ENCODE measurements around the gene ST3GAL3. TPM values are rescaled to one million over a fixed set of nuclear protein-coding genes. Genes with fewer than 3 reads are reported as not detected.
A peak's percentile ranks its signal among the peaks of the same experiment; 100 is the strongest.

The ST3GAL3 gene
- polyA plus RNA-seq, 5 donors: 31.2 to 37.8 (median 36.2) TPM

GRCh38 chr1:43849670-43850069, 142.3 kb downstream of the ST3GAL3 start:
- DNase-seq: no peak

- no peak for DNase-seq
Measured at GRCh38 chr1:43850591-43851233, 143.4 kb downstream of the ST3GAL3 start.

- no peak for DNase-seq
Measured at GRCh38 chr1:43851561-43852338, 144.4 kb downstream of the ST3GAL3 start.

- DNase-seq: peak; percentile 50 to 51
Measured at GRCh38 chr1:43853161-43853921, 146.0 kb downstream of the ST3GAL3 start.

GRCh38 chr1:43854473-43854872, 147.1 kb downstream of the ST3GAL3 start:
- no peak for DNase-seq

- DNase-seq: no peak
Measured at GRCh38 chr1:43856188-43856587, 148.9 kb downstream of the ST3GAL3 start.

GRCh38 chr1:43857163-43857562, 149.8 kb downstream of the ST3GAL3 start:
- DNase-seq: no peak

GRCh38 chr1:43858324-43858723, 151.0 kb downstream of the ST3GAL3 start:
- no peak for DNase-seq

GRCh38 chr1:43861337-43861736, 154.0 kb downstream of the ST3GAL3 start:
- DNase-seq: no peak

GRCh38 chr1:43861988-43862735, 154.8 kb downstream of the ST3GAL3 start:
- DNase-seq: no peak

- no peak for DNase-seq
Measured at GRCh38 chr1:43864111-43865045, 157.0 kb downstream of the ST3GAL3 start.

- no peak for DNase-seq
Measured at GRCh38 chr1:43866201-43866600, 158.9 kb downstream of the ST3GAL3 start.

GRCh38 chr1:43867976-43868740, 160.8 kb downstream of the ST3GAL3 start:
- no peak for DNase-seq

- DNase-seq: peak; percentile 77 to 85
Measured at GRCh38 chr1:43868741-43869067, 161.4 kb downstream of the ST3GAL3 start.

GRCh38 chr1:43870306-43870705, 163.0 kb downstream of the ST3GAL3 start:
- no peak for DNase-seq

GRCh38 chr1:43871181-43871910, 164.0 kb downstream of the ST3GAL3 start:
- DNase-seq: peak in 1 of 2 donors; percentile 42

GRCh38 chr1:43872280-43872679, 164.9 kb downstream of the ST3GAL3 start:
- no peak for DNase-seq

- DNase-seq: no peak
Measured at GRCh38 chr1:43873851-43874250, 166.5 kb downstream of the ST3GAL3 start.

- DNase-seq: no peak
Measured at GRCh38 chr1:43874716-43875115, 167.4 kb downstream of the ST3GAL3 start.
